ENCODE results near the gene QPCT.
A peak's percentile ranks its signal among the peaks of the same experiment; 100 is the strongest.

Gene QPCT

GRCh38 chr2:37337620-37338280, 6.7 kb upstream of the QPCT start:
- H3K14ac ChIP-seq (ENCODE audit: low read length), result no peak overlapping the region
- H3K36me3 ChIP-seq (ENCODE audit: control insufficient read depth in 1 of 2, insufficient read depth in 2 of 2, low read length in 2 of 2), result no peaks in the 10 kb centered on the region
- no peak overlapping the region for H2BK120ac ChIP-seq (ENCODE audit: insufficient read depth, low read length, poor library complexity)
- no peak overlapping the region for H3K23ac ChIP-seq (ENCODE audit: low read length)
- H3K27ac ChIP-seq (ENCODE audit: low read depth, low read length), result peak overlapping the region; percentile 32
- no peak overlapping the region for H4K12ac ChIP-seq (ENCODE audit: low read depth, low read length)
- WGBS (ENCODE audit: extremely low coverage, insufficient coverage, insufficient read length), result no CpG with 5 or more reads among the region's 7 CpGs
- H2AK5ac ChIP-seq (ENCODE audit: low read length), result no peak overlapping the region
- no peaks in the 10 kb centered on the region for H3K9me3 ChIP-seq (ENCODE audit: insufficient read depth, low read depth, low read length)
- H3K79me1 ChIP-seq (ENCODE audit: low read length), result no peaks in the 10 kb centered on the region
- H3K4me1 ChIP-seq (ENCODE audit: control insufficient read depth in 1 of 2, insufficient read depth in 2 of 2, low read length in 2 of 2), result peaks cover 0 to 4% of the 10 kb centered on the region in 2 experiments
- no peak overlapping the region for H4K91ac ChIP-seq (ENCODE audit: low read depth, low read length)
- peak; percentile 81 to 98 for DNase-seq
- H3K4me2 ChIP-seq (ENCODE audit: low read length), result no peak overlapping the region
- no peak overlapping the region for H4K8ac ChIP-seq (ENCODE audit: low read depth, low read length)
- no peak overlapping the region for H2BK5ac ChIP-seq (ENCODE audit: low read depth, low read length, poor library complexity)
- H3K4me3 ChIP-seq (ENCODE audit: low read depth, low read length), result no peak overlapping the region
- no peak overlapping the region for H2BK12ac ChIP-seq (ENCODE audit: low read length)
- H2AFZ ChIP-seq (ENCODE audit: insufficient read depth, low read length, poor library complexity), result no peak overlapping the region
- no peaks in the 10 kb centered on the region for H3K79me2 ChIP-seq (ENCODE audit: control insufficient read depth, insufficient read depth, low read length, poor library complexity)
- H3K4ac ChIP-seq (ENCODE audit: low read depth, low read length), result no peak overlapping the region
- H3K18ac ChIP-seq (ENCODE audit: low read length), result no peak overlapping the region
- H3K27me3 ChIP-seq (ENCODE audit: insufficient read depth, low read length), result no peaks in the 10 kb centered on the region
- no peak overlapping the region for H3K9ac ChIP-seq (ENCODE audit: low read length)

- H2BK12ac ChIP-seq (ENCODE audit: low read length), result peak overlapping the region; percentile 49
- no peak overlapping the region for H2AFZ ChIP-seq (ENCODE audit: insufficient read depth, low read length, poor library complexity)
- H4K8ac ChIP-seq (ENCODE audit: low read depth, low read length), result no peak overlapping the region
- no peaks in the 10 kb centered on the region for H3K36me3 ChIP-seq (ENCODE audit: control insufficient read depth in 1 of 2, insufficient read depth in 2 of 2, low read length in 2 of 2)
- no peaks in the 10 kb centered on the region for H3K79me1 ChIP-seq (ENCODE audit: low read length)
- H2BK120ac ChIP-seq (ENCODE audit: insufficient read depth, low read length, poor library complexity), result no peak overlapping the region
- H3K23ac ChIP-seq (ENCODE audit: low read length), result no peak overlapping the region
- H4K91ac ChIP-seq (ENCODE audit: low read depth, low read length), result no peak overlapping the region
- no peak overlapping the region for H3K4me3 ChIP-seq (ENCODE audit: low read depth, low read length)
- H4K12ac ChIP-seq (ENCODE audit: low read depth, low read length), result no peak overlapping the region
- H3K4me1 ChIP-seq (ENCODE audit: control insufficient read depth in 1 of 2, insufficient read depth in 2 of 2, low read length in 2 of 2), result peaks cover under 1 to 8% of the 10 kb centered on the region in 2 experiments
- no peak overlapping the region for H3K27ac ChIP-seq (ENCODE audit: low read depth, low read length)
- H3K4me2 ChIP-seq (ENCODE audit: low read length), result no peak overlapping the region
- H3K9me3 ChIP-seq (ENCODE audit: insufficient read depth, low read depth, low read length), result no peaks in the 10 kb centered on the region
- H3K14ac ChIP-seq (ENCODE audit: low read length), result no peak overlapping the region
- no peak overlapping the region for H2AK5ac ChIP-seq (ENCODE audit: low read length)
- no peak overlapping the region for H3K4ac ChIP-seq (ENCODE audit: low read depth, low read length)
- no peak overlapping the region for H2BK5ac ChIP-seq (ENCODE audit: low read depth, low read length, poor library complexity)
- DNase-seq, result no peak
- no peaks in the 10 kb centered on the region for H3K27me3 ChIP-seq (ENCODE audit: insufficient read depth, low read length)
- no peaks in the 10 kb centered on the region for H3K79me2 ChIP-seq (ENCODE audit: control insufficient read depth, insufficient read depth, low read length, poor library complexity)
- no peak overlapping the region for H3K18ac ChIP-seq (ENCODE audit: low read length)
- no peak overlapping the region for H3K9ac ChIP-seq (ENCODE audit: low read length)
- no CpG with 5 or more reads among the region's 4 CpGs for WGBS (ENCODE audit: extremely low coverage, insufficient coverage, insufficient read length)
Measured at GRCh38 chr2:37338933-37339332, 5.5 kb upstream of the QPCT start.

GRCh38 chr2:37340637-37341036, 3.8 kb upstream of the QPCT start:
- H4K8ac ChIP-seq (ENCODE audit: low read depth, low read length), result no peak overlapping the region
- peaks cover 6 to 16% of the 10 kb centered on the region in 2 experiments for H3K4me1 ChIP-seq (ENCODE audit: control insufficient read depth in 1 of 2, insufficient read depth in 2 of 2, low read length in 2 of 2)
- no peaks in the 10 kb centered on the region for H3K27me3 ChIP-seq (ENCODE audit: insufficient read depth, low read length)
- H3K9ac ChIP-seq (ENCODE audit: low read length), result no peak overlapping the region
- no peak overlapping the region for H3K14ac ChIP-seq (ENCODE audit: low read length)
- no peak overlapping the region for H3K18ac ChIP-seq (ENCODE audit: low read length)
- H2BK120ac ChIP-seq (ENCODE audit: insufficient read depth, low read length, poor library complexity), result no peak overlapping the region
- no peak overlapping the region for H3K4me2 ChIP-seq (ENCODE audit: low read length)
- H3K36me3 ChIP-seq (ENCODE audit: control insufficient read depth in 1 of 2, insufficient read depth in 2 of 2, low read length in 2 of 2), result no peaks in the 10 kb centered on the region
- H3K23ac ChIP-seq (ENCODE audit: low read length), result no peak overlapping the region
- H3K79me2 ChIP-seq (ENCODE audit: control insufficient read depth, insufficient read depth, low read length, poor library complexity), result peaks cover 5% of the 10 kb centered on the region
- H2AFZ ChIP-seq (ENCODE audit: insufficient read depth, low read length, poor library complexity), result no peak overlapping the region
- H2BK12ac ChIP-seq (ENCODE audit: low read length), result no peak overlapping the region
- no CpG with 5 or more reads among the region's 3 CpGs for WGBS (ENCODE audit: extremely low coverage, insufficient coverage, insufficient read length)
- no peak overlapping the region for H4K91ac ChIP-seq (ENCODE audit: low read depth, low read length)
- H3K4ac ChIP-seq (ENCODE audit: low read depth, low read length), result no peak overlapping the region
- no peak overlapping the region for H2BK5ac ChIP-seq (ENCODE audit: low read depth, low read length, poor library complexity)
- no peak overlapping the region for H3K4me3 ChIP-seq (ENCODE audit: low read depth, low read length)
- no peak for DNase-seq
- peaks cover 11% of the 10 kb centered on the region for H3K79me1 ChIP-seq (ENCODE audit: low read length)
- H3K27ac ChIP-seq (ENCODE audit: low read depth, low read length), result no peak overlapping the region
- H2AK5ac ChIP-seq (ENCODE audit: low read length), result no peak overlapping the region
- H3K9me3 ChIP-seq (ENCODE audit: insufficient read depth, low read depth, low read length), result no peaks in the 10 kb centered on the region
- no peak overlapping the region for H4K12ac ChIP-seq (ENCODE audit: low read depth, low read length)

- Histone ChIP-seq H2AFZ (ENCODE audit: insufficient read depth, low read length, poor library complexity) (no peak overlapping the region), H2BK120ac (ENCODE audit: insufficient read depth, low read length, poor library complexity) (no peak overlapping the region), H3K27me3 (ENCODE audit: insufficient read depth, low read length) (no peaks in the 10 kb centered on the region), H3K4me2 (ENCODE audit: low read length) (no peak overlapping the region), H2BK12ac (ENCODE audit: low read length) (no peak overlapping the region), H3K36me3 (ENCODE audit: control insufficient read depth in 1 of 2, insufficient read depth in 2 of 2, low read length in 2 of 2) (no peaks in the 10 kb centered on the region), H3K4me1 (ENCODE audit: control insufficient read depth in 1 of 2, insufficient read depth in 2 of 2, low read length in 2 of 2) (peaks cover 6 to 16% of the 10 kb centered on the region in 2 experiments), H3K14ac (ENCODE audit: low read length) (no peak overlapping the region), H4K12ac (ENCODE audit: low read depth, low read length) (no peak overlapping the region), H3K9me3 (ENCODE audit: insufficient read depth, low read depth, low read length) (no peaks in the 10 kb centered on the region), H4K8ac (ENCODE audit: low read depth, low read length) (no peak overlapping the region), H3K9ac (ENCODE audit: low read length) (no peak overlapping the region), H2BK5ac (ENCODE audit: low read depth, low read length, poor library complexity) (no peak overlapping the region), H3K4ac (ENCODE audit: low read depth, low read length) (no peak overlapping the region), H3K27ac (ENCODE audit: low read depth, low read length) (no peak overlapping the region), H3K79me1 (ENCODE audit: low read length) (peaks cover 11% of the 10 kb centered on the region), H2AK5ac (ENCODE audit: low read length) (no peak overlapping the region), H4K91ac (ENCODE audit: low read depth, low read length) (no peak overlapping the region), H3K23ac (ENCODE audit: low read length) (no peak overlapping the region), H3K4me3 (ENCODE audit: low read depth, low read length) (no peak overlapping the region), H3K18ac (ENCODE audit: low read length) (no peak overlapping the region), H3K79me2 (ENCODE audit: control insufficient read depth, insufficient read depth, low read length, poor library complexity) (peaks cover 5% of the 10 kb centered on the region)
- WGBS (ENCODE audit: extremely low coverage, insufficient coverage, insufficient read length), result no CpG with 5 or more reads among the region's 7 CpGs
- peak in 1 of 2 donors; percentile 46 for DNase-seq
Measured at GRCh38 chr2:37342591-37343220, 1.7 kb upstream of the QPCT start.

Measured in trophoblast cell (in vitro differentiated cells and primary cell).